Measurements from ENCODE around the gene LRIF1.
"Not testable (repeated sequence)": the region's sequence is repeated elsewhere in the genome, so short reads cannot be mapped to it uniquely, and the experiment has no call there.

The LRIF1 gene

DNA sequence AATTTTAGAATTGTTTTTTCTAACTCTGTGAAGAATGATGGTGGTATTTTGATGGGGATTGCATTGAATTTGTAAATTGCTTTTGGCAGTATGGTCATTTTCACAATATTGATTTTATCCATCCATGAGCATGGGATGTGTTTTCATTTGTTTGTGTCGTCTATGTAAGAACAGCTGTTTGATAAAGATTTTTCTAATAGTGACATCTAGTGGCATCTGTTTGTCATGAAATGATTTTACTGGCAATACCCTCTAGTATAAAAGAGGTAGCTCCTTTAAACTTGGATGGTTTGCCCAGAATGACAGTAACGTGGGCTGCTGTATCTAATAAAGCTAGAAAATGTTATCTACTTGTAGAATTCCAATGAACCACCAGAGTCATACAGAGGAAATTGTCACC, 28.6 kb upstream of the LRIF1 start:
- not testable (repeated sequence) for H4K20me1 ChIP-seq (ENCODE audit: low read depth, low read length); H3K4me2 ChIP-seq (ENCODE audit: low read depth, low read length, poor library complexity, severe bottlenecking); H3K79me2 ChIP-seq (ENCODE audit: insufficient read depth, low read length); H3K27me3 ChIP-seq (ENCODE audit: low read length); H3K9me3 ChIP-seq (ENCODE audit: insufficient read depth, low read length); H3F3A ChIP-seq (ENCODE audit: insufficient read depth); H3K36me3 ChIP-seq (ENCODE audit: low read length); H2AFZ ChIP-seq (ENCODE audit: low read depth, low read length, severe bottlenecking); H3K4me3 ChIP-seq (ENCODE audit: insufficient read depth, low read length, poor library complexity, severe bottlenecking); H3K9me2 ChIP-seq (replicated peaks; ENCODE audit: insufficient read depth, low read length); H3K9ac ChIP-seq (ENCODE audit: low read length); H3K27ac ChIP-seq (ENCODE audit: low read depth, low read length)
- TF ChIP-seq, protein P1, sequence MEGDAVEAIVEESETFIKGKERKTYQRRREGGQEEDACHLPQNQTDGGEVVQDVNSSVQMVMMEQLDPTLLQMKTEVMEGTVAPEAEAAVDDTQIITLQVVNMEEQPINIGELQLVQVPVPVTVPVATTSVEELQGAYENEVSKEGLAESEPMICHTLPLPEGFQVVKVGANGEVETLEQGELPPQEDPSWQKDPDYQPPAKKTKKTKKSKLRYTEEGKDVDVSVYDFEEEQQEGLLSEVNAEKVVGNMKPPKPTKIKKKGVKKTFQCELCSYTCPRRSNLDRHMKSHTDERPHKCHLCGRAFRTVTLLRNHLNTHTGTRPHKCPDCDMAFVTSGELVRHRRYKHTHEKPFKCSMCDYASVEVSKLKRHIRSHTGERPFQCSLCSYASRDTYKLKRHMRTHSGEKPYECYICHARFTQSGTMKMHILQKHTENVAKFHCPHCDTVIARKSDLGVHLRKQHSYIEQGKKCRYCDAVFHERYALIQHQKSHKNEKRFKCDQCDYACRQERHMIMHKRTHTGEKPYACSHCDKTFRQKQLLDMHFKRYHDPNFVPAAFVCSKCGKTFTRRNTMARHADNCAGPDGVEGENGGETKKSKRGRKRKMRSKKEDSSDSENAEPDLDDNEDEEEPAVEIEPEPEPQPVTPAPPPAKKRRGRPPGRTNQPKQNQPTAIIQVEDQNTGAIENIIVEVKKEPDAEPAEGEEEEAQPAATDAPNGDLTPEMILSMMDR (IDR thresholded peaks at IDR 0.05; ENCODE audit: insufficient read depth, low read length, poor library complexity, severe bottlenecking) = peak; percentile 26

- not testable (repeated sequence) for H3F3A ChIP-seq (ENCODE audit: insufficient read depth); H3K4me2 ChIP-seq (ENCODE audit: low read depth, low read length, poor library complexity, severe bottlenecking); H3K4me3 ChIP-seq (ENCODE audit: insufficient read depth, low read length, poor library complexity, severe bottlenecking); H3K9me2 ChIP-seq (replicated peaks; ENCODE audit: insufficient read depth, low read length); H3K36me3 ChIP-seq (ENCODE audit: low read length); H2AFZ ChIP-seq (ENCODE audit: low read depth, low read length, severe bottlenecking); H3K9ac ChIP-seq (ENCODE audit: low read length); H3K27me3 ChIP-seq (ENCODE audit: low read length); H3K27ac ChIP-seq (ENCODE audit: low read depth, low read length); H3K9me3 ChIP-seq (ENCODE audit: insufficient read depth, low read length); H4K20me1 ChIP-seq (ENCODE audit: low read depth, low read length); H3K79me2 ChIP-seq (ENCODE audit: insufficient read depth, low read length)
Observed at GRCh38 chr1:110991295-110991694, 27.6 kb upstream of the LRIF1 start.

DNA sequence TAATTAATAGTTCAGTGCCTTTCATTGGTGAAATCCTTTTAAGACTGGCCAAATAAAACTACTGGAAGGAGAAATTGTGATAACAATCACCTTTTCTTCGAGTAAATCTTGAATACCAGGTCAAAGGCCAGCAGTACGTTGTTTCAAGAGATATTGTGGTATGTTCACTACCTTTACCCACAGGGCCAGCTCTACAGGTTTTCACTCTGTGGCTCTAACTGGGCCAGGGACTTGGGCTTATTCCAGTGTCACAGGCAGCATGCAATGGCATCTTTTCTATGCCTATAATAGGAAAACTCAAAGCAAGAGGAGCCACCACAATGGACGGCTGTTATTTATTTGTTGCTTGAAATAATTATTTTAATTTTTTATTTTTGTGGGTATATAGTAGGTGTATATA, 26.8 kb upstream of the LRIF1 start:
- H3K79me2 ChIP-seq (ENCODE audit: insufficient read depth, low read length) = no peaks in the 10 kb centered on the region
- no peaks in the 10 kb centered on the region for H3K9me2 ChIP-seq (replicated peaks; ENCODE audit: insufficient read depth, low read length)
- no peak overlapping the region for H3K4me2 ChIP-seq (ENCODE audit: low read depth, low read length, poor library complexity, severe bottlenecking)
- no peaks in the 10 kb centered on the region for H3K36me3 ChIP-seq (ENCODE audit: low read length)
- no peaks in the 10 kb centered on the region for H3K9me3 ChIP-seq (ENCODE audit: insufficient read depth, low read length)
- H3K27me3 ChIP-seq (ENCODE audit: low read length) = no peaks in the 10 kb centered on the region
- H3K9ac ChIP-seq (ENCODE audit: low read length) = no peak overlapping the region
- no peak overlapping the region for H2AFZ ChIP-seq (ENCODE audit: low read depth, low read length, severe bottlenecking)
- no peaks in the 10 kb centered on the region for H4K20me1 ChIP-seq (ENCODE audit: low read depth, low read length)
- TF ChIP-seq EZH2phosphoT487 (conservative IDR thresholded peaks at IDR 0.05; ENCODE audit: low read length) = no peak
- TF ChIP-seq, protein P1 (IDR thresholded peaks at IDR 0.05; ENCODE audit: insufficient read depth, low read length, poor library complexity, severe bottlenecking) = no peak
- no peak overlapping the region for H3K27ac ChIP-seq (ENCODE audit: low read depth, low read length)
- no peaks in the 10 kb centered on the region for H3F3A ChIP-seq (ENCODE audit: insufficient read depth)
- H3K4me3 ChIP-seq (ENCODE audit: insufficient read depth, low read length, poor library complexity, severe bottlenecking) = no peak overlapping the region

DNA sequence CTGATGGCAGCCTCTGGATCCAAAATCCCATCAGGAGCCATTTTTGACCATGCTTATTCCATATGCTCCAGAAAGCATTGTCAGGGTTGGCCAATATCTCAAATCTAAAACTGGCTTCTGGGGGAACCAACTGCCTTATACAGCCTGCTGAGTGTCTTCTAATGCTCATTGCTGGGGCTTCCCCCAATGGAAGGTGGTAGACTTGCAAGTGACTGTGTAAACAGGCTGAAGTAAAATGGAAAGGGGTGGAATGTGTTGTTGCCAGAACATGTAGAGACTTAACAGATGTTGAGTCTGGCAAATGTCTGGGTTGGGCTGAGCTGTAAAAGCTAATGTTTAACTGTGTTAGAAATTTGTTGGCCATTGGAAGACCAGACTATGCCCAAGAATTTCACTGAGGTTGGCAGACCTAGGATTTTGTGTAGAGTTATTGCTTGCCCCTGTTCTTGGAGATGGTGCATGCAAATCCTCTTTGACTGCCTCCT, 22.7 kb upstream of the LRIF1 start:
- no peaks in the 10 kb centered on the region for H3F3A ChIP-seq (ENCODE audit: insufficient read depth)
- H4K20me1 ChIP-seq (ENCODE audit: low read depth, low read length) = no peaks in the 10 kb centered on the region
- TF ChIP-seq EZH2phosphoT487 (conservative IDR thresholded peaks at IDR 0.05; ENCODE audit: low read length) = no peak
- TF ChIP-seq, protein P1 (IDR thresholded peaks at IDR 0.05; ENCODE audit: insufficient read depth, low read length, poor library complexity, severe bottlenecking) = no peak
- no peaks in the 10 kb centered on the region for H3K36me3 ChIP-seq (ENCODE audit: low read length)
- no peaks in the 10 kb centered on the region for H3K27me3 ChIP-seq (ENCODE audit: low read length)
- no peaks in the 10 kb centered on the region for H3K79me2 ChIP-seq (ENCODE audit: insufficient read depth, low read length)
- no peaks in the 10 kb centered on the region for H3K9me3 ChIP-seq (ENCODE audit: insufficient read depth, low read length)
- H3K4me3 ChIP-seq (ENCODE audit: insufficient read depth, low read length, poor library complexity, severe bottlenecking) = no peak overlapping the region
- no peak overlapping the region for H2AFZ ChIP-seq (ENCODE audit: low read depth, low read length, severe bottlenecking)
- no peaks in the 10 kb centered on the region for H3K9me2 ChIP-seq (replicated peaks; ENCODE audit: insufficient read depth, low read length)
- no peak overlapping the region for H3K4me2 ChIP-seq (ENCODE audit: low read depth, low read length, poor library complexity, severe bottlenecking)
- H3K9ac ChIP-seq (ENCODE audit: low read length) = no peak overlapping the region
- no peak overlapping the region for H3K27ac ChIP-seq (ENCODE audit: low read depth, low read length)
